ENCODE results near the gene IZUMO2.
"Not testable (repeated sequence)": the region's sequence is repeated elsewhere in the genome, so short reads cannot be mapped to it uniquely, and the experiment has no call there.

IZUMO2 gene

GRCh38 chr19:50147462-50148423 lies 15.3 kb downstream of the IZUMO2 start:
- DNase-seq (ENCODE audit: extremely low read depth, low read depth): peak; percentile 40
- H3K4me3 ChIP-seq (replicated peaks; ENCODE audit: low read depth, low read length): peak overlapping the region; percentile 36
- peak; percentile 43 for TF ChIP-seq CTCF (IDR thresholded peaks at IDR 0.05; ENCODE audit: low read depth, low read length, missing control alignments)

GRCh38 chr19:50141921-50142320 lies 21.2 kb downstream of the IZUMO2 start:
- DNase-seq (ENCODE audit: extremely low read depth, low read depth); H3K4me3 ChIP-seq (replicated peaks; ENCODE audit: low read depth, low read length): not testable (repeated sequence)

DNA sequence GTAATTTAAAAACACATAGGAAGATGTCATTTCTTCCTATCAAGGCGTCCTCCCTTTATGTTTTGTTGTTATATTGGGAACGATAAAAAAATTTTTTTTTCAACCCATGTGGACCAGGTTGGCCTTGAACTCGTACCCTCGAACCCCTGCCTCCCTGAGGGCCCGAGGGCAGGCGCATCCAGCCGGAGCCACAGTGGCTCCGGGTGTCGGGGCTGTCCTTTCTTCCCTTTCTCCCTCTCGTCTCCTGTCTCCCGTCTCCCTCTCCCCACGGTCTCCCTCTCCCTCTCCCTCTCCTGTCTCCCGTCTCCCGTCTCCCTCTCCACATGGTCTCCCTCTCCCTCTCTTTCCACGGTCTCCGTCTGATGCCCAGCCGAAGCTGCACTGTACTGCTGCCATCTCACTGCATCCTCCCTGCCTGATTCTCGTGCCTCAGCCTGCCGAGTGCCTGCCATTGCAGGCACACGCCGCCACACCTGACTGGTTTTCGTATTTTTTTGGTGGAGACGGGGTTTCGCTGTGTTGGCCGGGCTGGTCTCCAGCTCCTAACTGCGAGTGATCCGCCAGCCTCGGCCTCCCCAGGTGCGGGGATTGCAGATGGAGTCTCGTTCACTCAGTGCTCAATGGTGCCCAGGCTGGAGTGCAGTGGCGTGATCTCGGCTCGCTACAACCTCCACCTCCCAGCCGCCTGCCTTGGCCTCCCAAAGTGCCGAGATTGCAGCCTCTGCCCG lies 22.8 kb downstream of the IZUMO2 start:
- not testable (repeated sequence) for H3K4me3 ChIP-seq (replicated peaks; ENCODE audit: low read depth, low read length); DNase-seq (ENCODE audit: extremely low read depth, low read depth)

GRCh38 chr19:50136603-50137365 lies 26.3 kb downstream of the IZUMO2 start:
- H3K4me3 ChIP-seq (replicated peaks; ENCODE audit: low read depth, low read length); DNase-seq (ENCODE audit: extremely low read depth, low read depth): not testable (repeated sequence)

DNA sequence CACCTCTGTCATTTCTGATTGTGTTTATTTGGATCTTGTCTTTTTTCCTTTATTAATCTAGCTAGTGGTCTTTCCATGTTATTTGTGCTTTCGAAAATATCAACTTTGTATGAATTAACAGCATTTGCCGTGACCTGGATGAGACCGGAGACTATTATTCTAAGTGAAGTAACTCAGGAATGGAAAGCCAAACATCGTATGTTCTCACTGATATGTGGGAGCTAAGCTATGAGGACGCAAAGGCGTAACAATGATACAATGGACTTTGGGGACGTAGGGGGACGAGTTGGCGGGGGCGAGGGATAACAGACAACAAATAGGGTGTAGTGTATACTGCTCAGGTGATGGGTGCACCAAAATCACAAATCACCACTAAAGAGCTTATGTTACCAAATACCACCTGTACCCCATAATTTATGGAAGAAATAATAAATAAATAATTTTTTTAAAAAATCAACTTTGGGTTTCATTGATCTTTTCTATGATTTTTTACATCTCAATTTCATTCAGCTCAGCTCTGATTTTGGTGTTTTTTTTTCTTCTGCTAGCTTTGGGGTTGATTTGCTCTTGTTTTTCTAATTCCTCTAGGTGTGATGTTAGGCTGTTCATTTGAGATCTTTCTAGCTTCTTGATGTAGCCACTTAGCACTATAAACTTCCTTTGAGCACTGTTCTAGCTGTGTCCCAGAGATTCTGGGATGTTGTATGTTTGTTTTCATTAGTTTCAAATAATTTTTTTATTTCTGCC lies 27.1 kb downstream of the IZUMO2 start:
- DNase-seq (ENCODE audit: extremely low read depth, low read depth): not testable (repeated sequence)

DNA sequence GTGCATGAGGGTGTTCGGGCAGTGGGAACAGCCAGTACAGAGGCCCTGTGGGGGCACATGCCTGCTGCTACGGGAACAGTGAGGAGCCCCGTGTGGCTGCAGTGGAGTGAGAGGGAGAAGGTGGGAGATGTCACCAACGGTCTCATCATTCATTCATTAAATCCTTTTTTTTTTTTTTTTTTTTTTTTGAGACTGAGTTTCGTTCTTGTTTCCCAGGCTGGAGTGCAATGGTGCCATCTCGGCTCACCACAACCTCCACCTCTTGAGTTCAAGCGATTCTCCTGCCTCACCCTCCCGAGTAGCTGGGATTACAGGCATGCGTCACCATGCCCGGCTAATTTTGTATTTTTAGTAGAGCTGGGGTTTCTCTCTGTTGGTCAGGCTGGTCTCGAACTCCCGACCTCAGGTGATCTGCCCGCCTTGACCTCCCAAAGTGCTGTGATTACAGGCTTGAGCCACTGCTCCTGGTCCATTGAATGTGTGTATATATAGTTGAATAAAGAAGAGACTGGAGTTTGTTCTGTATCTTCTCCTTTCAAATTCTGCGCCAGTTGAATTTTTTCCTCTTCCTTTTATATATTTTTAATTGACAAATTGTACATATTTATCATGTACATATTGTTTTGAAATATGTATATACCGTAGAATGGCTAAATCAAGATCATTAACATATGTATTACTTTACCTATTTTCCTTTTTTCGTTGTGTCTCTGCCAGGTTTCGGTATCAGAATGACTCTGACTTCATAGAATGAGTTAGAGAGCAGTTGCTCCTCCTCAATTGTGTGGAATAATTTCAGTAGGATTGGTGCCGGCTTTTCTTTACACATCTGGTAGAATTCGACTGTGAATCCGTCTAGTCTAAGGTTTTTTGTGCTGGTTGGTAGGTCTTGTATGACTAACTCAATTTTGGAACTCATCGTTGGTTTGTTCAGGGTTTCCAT lies 28.0 kb downstream of the IZUMO2 start:
- DNase-seq (ENCODE audit: extremely low read depth, low read depth); H3K4me3 ChIP-seq (replicated peaks; ENCODE audit: low read depth, low read length): not testable (repeated sequence)

More for the DNA sequence above, 27.1 kb downstream of the IZUMO2 start:
- H3K4me3 ChIP-seq (replicated peaks; ENCODE audit: low read depth, low read length): not testable (repeated sequence)

- DNase-seq (ENCODE audit: extremely low read depth, low read depth): not testable (repeated sequence)
These were observed 29.3 kb downstream of the IZUMO2 start for GRCh38 chr19:50133518-50134492.

DNA sequence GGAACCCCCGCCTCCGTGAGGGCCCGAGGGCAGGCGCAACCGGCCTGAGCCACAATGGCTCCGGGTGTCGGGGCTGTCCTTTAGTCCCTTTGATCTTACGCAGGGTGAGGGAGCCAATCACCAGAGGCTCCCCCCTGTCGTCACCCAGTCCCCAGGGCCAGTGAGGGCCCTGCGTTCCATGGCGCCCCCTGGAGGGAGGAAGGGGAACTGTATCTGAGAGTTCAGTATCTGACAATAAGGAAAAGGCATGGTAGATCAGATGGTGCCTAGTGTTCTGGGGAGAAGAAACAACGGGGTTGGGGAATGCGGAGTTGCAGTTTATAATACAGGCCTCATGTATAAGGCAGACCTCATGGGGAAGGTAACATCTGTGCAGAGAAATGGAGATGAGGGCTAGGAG lies 59.1 kb downstream of the IZUMO2 start:
- not testable (repeated sequence) for H3K4me3 ChIP-seq (replicated peaks; ENCODE audit: low read depth, low read length); DNase-seq (ENCODE audit: extremely low read depth, low read depth)

More at GRCh38 chr19:50133518-50134492, 29.3 kb downstream of the IZUMO2 start:
- H3K4me3 ChIP-seq (replicated peaks; ENCODE audit: low read depth, low read length): not testable (repeated sequence)

GRCh38 chr19:50103405-50103804 lies 59.7 kb downstream of the IZUMO2 start:
- not testable (repeated sequence) for H3K4me3 ChIP-seq (replicated peaks; ENCODE audit: low read depth, low read length); DNase-seq (ENCODE audit: extremely low read depth, low read depth)

Measured in HFF-Myc (cell line).